ENCODE results near the gene MIEF1.

MIEF1 gene

DNA sequence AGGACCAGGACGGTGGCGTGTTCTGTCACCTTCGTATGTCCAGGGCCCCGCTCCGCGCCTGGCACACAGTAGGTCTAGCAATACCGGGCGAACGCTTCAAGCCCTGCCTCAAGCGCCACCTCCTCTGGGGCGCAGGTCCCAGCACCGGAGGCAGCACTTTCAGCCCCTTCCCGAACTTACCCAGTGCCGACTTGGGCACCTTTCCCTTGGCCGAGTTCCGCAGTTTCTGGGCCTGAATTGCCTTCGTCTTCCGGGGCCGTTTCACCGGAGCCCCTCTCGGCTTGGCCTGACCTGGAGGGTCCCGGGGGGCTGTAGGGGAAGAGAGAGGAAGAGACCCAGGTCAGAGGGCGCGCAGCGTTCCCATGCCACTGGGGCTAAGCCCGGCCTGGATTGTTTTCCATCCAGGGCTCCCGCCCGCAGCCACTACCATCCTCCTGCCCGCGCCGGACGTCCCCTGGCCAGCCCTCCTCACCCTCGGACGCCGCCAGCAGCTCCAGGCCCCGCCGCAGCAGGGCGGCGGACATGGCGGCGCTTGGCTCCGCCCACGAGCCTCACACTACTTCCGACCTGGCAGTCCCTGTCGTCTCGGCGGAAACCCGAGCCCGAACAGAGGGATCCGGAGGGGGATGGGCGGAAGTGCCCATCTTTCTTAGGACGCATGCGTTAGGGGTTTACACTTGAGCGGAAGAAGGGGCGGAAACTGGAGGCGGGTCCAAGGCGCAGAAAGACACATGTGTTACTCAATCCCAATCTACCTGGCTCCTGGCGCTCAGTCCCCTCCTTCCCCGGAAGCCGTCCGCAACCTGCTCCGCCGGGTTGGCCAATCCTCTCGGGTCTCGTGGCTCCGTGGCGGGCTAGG is 30.4 kb downstream of the MIEF1 start, which contains the start of gene RPS19BP1:
Gene RPS19BP1 (minus strand): TSS at position 534 of the 859 bp plus-strand sequence. CDS start 10 bp downstream, at position 524.
- peak; percentile 98 for DNase-seq

DNA sequence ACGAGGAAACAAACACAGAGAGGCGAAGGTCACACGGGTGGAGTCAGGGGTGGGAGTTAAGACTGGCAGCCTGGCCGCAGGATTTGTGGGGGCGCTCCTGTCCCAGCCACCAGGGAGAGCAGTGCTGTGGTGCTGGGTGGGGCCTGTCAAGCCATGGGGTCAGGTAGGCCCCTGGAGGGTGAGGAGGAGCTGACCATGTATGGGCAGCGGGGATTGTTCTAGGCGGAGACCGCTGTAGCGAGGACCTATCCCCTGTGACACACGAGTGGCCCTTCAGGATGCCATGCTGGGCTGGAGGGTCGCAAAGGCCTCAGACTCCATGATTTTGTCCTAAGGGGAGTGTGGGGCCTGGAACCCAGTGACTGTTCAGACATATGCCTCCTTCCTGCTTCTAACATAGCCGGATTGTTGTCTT is 32.0 kb downstream of the MIEF1 start:
- DNase-seq = no peak

DNA sequence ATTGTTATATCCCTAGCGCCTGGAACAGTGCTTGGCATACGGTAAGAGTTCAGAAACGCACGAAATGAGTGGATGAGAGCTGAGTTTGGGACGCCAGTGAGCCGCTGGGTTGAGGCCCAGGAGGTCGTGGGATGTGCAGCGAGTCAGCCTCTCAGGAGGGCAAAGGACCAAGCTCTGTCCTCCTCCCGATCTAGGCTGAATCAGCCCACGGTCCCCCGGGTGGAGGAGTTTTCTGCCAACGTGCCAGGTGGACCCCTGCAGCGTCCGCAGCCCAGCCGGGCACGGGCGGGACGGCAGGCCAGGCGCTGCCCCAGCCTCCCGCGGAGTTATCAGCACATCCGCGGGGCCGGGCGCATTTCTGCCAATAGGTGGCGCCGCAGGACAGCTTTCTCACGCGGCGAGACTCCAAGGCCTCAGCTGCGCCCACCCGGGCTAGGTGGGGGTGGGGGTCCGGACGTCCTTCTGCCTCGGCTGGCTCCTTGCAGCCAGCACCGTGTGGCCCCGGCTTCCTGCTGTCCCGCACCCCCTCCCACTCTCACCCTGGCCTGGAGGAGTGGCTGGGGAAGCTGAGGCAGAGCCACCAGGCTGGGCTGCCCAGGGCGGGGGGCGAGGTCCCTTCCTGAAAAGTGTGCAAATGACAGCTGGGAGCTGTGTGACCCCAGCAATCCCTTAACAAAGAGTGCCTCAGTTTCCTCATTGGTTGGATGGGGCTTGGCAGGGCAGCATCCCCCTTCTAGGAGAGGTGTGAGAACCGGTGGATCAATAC is 32.7 kb downstream of the MIEF1 start:
- peak; percentile 95 for DNase-seq

DNA sequence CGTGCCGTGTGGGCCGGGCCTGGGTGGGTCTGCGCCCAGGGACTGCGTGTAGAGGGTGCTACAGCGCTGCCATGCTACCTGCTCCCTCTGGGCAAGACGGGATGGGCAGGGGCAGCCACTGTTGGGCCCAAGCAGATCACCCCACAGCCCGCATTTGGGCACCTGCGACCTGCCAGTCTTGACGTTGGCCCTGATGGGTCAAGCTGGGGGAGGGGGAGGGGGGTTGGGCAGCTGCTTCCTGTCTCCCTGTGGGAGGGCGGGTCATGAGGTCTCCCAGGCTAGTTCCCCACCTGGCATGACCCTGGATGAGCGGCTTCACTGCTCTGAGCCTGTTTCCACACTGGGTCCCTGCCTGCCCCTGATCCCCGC is 33.3 kb downstream of the MIEF1 start:
- no peak for DNase-seq

GRCh38 chr22:39535831-39536449 is 33.9 kb downstream of the MIEF1 start:
- no peak for DNase-seq

DNA sequence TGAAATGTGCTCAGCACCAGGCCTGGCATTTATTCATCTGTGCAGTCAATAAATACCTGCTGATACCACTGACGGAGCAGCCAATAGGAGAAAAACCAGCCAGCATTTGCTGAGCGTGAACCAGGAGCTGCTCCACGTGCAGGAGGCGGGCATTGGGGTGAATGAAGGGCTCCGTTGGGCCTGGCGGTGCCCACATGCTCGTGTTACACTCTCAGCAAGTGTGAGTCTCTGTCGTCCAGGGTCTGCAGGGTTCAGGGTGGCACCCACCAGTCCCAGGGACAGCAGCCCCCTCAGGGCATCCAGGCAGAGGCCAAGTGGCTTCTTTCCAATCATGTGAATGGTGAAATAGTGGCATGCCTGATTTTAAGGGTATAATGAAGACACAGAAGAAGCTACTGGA is 34.6 kb downstream of the MIEF1 start:
- DNase-seq = no peak

GRCh38 chr22:39537975-39538374 is 35.9 kb downstream of the MIEF1 start:
- DNase-seq = no peak

DNA sequence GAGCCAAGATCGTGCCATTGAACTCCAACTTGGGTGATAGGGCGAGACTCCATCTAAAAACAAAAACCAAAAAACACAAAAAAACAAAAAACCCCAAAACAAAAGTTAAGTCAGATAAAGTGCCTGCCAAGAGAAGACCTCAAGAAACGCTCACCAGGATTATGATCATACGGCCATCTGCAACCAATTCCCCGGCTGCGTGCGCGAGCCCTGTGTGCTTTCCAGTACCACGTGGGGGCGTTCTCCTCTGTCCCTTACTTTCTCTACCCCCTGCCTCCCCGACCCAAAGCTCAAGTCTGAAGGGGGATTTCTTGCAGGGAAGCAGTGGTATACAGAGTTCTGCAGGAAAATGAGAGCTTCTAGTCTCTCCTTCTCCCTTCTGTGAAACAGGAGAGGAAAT is 41.0 kb downstream of the MIEF1 start:
- peak; percentile 63 for DNase-seq

DNA sequence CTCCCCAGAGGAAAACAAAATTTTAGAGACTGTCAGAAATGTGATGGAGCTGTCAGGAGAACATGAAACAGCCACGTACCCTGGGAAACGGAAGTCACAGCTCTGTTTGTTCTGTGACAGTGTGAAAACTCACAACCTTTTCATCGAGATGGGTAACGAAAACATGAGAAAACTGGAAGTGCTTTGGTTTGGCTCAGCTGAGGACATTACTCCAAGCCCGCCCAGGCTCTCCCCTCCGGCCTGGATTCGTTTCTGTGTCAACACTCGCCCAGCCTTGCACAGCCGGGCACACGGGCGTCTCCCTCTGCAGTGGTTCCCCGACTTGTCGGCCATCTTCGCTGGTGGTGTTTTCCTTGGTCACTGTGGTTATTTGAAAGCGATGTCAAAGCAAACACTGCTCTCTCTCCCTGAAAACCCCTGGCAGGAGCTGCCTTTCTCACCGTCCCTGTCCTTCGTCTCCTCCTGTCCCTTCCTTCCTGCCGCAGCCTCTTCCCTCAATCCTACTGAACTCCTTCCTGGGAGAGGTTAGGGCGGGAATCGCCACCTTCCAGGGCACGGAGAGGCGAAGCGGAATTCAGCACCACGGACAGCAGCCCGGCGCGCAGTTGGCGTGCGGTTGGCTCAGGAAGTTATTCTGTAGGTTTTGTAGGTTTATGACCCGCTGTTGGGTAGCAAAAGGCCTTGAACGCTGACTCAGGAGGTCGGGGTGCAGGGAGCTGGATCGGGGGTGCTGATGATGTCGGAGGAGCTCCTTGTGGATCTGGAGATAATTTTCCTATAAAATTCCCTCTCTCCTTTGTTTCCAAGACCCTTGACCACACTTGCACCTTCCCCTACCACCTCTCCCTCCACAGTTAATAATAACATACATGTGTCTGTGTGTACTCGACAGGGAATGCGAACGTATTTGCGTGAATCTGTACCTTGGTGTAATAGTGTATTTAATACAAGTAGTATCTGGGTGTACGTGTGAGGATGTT is 43.6 kb downstream of the MIEF1 start:
- DNase-seq = peak; percentile 76

- DNase-seq = no peak
Measured at GRCh38 chr22:39546889-39547586, 44.9 kb downstream of the MIEF1 start.

DNA sequence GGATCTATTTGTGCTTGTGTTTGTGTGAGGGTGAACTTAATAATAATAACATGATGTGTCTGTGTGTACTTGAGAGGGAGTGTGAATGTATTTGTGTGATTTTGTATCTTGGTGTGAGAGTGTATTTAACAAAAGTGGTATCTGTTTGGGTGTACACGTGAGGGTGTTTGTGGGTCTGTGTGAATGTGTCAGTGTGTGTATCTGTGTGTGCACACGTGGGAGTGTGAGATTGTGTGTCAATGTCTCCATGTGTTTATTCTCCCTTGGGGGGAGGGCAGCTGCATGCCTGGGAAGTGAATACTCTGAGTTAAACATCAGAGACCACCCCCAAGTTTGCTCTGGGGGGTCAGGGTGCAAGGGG is 45.5 kb downstream of the MIEF1 start:
- DNase-seq = no peak

DNA sequence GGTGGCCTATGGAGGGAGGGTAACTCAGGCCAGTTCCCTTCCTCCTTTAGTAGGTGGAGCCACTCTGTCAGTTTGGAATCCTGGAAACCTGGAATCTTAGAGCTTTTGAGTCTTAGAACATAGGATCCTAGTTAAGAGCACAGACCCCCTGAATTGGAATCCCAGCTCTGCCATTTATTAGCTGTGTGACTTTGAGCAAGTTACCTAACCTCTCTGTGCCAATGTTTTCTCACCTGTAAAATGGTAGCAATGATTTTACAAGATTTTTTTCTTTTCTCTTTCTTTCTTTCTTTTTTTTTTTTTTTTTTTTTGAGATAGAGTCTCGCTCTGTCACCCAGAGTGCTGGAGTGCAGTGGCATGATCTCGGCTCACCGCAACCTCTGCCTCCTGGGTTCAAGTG is 51.3 kb downstream of the MIEF1 start:
- no peak for DNase-seq

GRCh38 chr22:39554151-39554550 is 52.1 kb downstream of the MIEF1 start:
- DNase-seq = no peak

- peak; percentile 59 for DNase-seq
Measured at GRCh38 chr22:39556970-39557841, 55.1 kb downstream of the MIEF1 start.

DNA sequence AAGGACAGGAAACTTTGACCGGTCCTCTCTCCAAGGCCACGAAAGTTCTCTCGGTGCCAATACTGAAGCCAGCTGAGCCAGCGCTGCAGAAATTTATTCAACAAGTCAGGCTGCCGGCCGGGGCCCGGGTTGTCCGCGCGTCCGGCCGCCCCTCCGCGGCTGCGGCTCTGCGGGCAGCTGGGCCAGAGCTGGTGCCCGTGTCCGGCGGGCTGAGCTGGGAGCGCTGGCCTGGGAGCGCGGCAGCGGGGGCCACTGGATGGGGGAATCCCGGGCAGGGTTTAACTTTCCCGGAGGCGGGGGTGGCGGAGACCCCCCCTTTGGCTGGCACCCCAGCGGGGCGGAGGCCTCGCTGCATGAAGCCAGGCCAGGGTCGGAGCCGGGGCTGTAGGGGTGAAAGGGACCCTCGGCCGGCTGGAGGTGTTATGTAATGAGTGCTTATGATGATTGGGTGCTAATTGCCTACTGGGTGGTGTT is 56.2 kb downstream of the MIEF1 start:
- DNase-seq = no peak

DNA sequence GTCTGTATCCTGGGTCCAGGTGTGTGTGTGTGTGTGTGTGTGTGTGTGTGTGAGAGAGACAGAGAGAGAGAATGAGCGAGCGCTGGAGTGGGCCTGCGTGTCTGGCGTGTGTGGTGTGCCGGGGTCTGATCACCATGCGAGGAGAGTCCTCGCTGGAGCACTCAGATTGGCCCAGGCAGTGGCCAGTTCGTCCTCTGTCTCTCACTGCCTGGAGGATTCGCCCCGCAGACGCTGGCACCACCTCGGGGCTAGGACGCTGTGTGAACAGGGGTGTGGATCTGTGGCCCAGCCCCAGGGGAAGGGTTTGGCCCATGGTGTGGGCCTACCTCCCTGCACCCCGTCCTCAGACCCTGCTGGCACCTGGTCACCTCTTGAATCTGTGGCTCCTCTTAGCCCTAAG is 56.9 kb downstream of the MIEF1 start:
- no peak for DNase-seq

GRCh38 chr22:39559456-39560105 is 57.5 kb downstream of the MIEF1 start:
- DNase-seq = peak; percentile 58

DNA sequence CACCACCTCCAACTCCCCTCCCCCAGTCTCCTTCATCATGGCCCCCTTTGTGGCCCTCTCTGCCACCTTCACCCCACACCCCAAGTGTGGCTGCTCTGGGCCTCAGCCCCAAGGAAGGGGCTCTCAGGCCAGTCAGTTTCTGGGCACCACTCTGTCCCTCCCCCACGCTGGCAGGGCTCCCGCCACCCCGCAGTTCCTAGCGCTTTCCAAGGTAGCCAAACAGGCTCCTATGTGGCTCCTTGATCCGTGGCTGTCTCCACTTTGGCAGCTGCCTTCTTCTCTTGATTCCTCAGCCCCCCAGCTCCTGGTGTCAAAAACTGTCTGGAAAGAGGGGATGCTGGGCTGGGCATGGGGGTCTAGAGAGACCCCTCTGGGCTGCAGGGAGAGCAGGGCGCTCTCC is 58.0 kb downstream of the MIEF1 start:
- DNase-seq = no peak

DNA sequence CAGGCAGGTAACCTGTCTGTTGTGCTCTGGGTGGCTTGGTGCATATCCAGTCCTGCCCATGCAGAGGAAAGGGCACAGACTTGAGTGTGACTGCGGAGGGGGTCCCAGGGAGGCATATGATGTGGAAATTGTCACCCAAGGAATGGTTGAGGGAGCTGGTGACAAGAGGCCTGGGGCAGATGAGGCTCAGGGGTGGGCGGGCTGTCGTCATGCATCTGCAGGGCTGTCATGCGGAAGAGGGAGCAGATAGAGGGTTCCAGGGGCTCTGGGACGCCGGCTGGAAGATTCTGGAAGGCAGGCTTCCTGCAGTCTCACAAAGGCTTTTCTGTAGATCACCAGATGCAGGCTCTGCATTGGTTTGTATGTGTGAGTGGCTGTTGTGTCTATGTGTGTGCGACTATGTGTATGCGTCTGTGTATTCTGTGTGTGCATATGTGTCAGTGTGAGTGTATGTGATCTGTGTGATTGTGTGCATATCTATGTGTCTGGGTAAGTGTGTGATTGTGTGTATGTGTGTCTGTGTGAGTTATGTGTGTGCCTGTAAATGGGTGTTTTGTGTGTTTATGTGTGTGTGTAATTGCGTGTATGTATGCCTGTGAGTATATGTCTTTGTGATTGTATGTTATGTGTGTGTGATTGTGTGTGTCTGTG is 60.9 kb downstream of the MIEF1 start:
- DNase-seq = no peak

Data from retina (tissue), 1 donor.